GM13976 (cell line): ENCODE results near the gene PPP1R1B.

ENCODE experiments used
- DNase-seq: peaks from one replicate; pipeline ENCODE4 v3.0.0; 2012; ENCODE audit warnings: low spot score
- CTCF ChIP-seq: IDR thresholded peaks from 2 replicates; pipeline ENCODE4 v1.5.1; 2012; ENCODE audit warnings: borderline replicate concordance, mild to moderate bottlenecking; ENCODE audit not compliant: insufficient read depth; ENCODE audit errors: extremely low read depth, missing control alignments, control extremely low read depth
- in situ Hi-C: fragments of 300-500 bp; cut with MboI; formaldehyde crosslinking; loops from one replicate; pipeline ENCODE4 v1.12.0; 2022; ENCODE audit warnings: low sequenced_read_pairs, mixed read lengths, inconsistent platforms; ENCODE audit not compliant: unreplicated experiment

Gene PPP1R1B

GRCh38 chr17:39673335-39674081 lies 46.8 kb downstream of the PPP1R1B start:
- DNase-seq, result no peak
- TF ChIP-seq CTCF, result no peak
- in situ Hi-C loops, result no loop called here

DNA sequence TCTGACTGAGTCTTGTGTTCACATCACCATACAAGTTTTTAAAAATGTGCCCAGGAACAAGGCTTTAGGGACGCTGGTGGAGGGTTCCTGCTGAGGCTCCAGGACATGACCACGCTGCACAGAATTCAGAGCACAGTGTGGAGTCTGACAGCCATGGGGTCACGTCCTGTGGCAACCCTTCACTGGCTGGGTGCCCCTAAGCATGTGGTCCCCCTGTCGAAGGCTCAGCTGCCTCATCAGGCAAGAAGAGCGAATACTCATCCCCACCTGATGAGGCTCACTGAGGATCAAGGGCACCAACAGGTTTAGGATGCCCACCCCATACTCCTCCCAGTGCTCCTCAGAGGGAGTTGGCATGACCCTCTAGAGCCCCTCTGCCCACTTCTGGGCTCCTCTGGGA lies 47.4 kb downstream of the PPP1R1B start:
- in situ Hi-C loops, result no loop called here
- TF ChIP-seq CTCF, result no peak
- no peak for DNase-seq

DNA sequence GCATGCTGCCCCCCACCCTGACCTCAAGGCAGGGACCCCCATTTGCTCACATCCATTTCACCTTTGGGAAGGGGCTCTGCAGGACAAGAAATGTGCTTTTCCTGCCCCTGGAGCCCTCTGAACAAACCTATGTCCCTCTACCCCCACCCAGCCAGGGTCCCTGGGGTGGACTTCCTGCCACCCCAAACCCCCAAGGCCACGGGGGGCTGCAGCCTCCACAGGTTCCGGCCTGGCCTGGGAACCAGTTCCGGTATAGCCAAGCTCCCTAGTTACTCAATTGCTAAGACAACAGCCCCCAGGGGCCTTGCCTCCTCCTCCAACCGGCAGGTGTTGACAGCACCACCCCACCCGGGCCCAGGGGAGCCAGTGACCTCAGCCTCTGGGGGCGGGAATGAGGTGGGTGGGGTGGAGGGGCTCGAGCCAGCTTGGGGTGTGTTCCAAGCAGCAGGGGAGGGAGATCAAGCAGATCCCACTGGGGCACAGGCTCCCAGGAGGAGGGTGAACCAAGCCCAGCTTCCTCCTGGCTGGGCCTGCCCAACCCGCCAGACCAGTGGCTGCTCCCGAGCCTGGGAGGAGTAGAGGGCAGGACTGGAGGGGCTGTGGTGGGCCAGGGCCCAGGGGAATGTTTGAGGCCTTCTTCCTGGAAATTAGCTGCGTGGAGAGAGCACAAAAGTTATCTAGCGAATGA lies 48.1 kb downstream of the PPP1R1B start:
- in situ Hi-C loops, result no loop called here
- TF ChIP-seq CTCF, result no peak
- no peak for DNase-seq

- in situ Hi-C loops, result no loop called here
- no peak for TF ChIP-seq CTCF
Observed at GRCh38 chr17:39675390-39676082, 48.8 kb downstream of the PPP1R1B start.

GRCh38 chr17:39676198-39676819 lies 49.6 kb downstream of the PPP1R1B start:
- in situ Hi-C loops, result no loop called here
- TF ChIP-seq CTCF, result no peak
- peak; percentile 78 for DNase-seq

More at GRCh38 chr17:39675390-39676082, 48.8 kb downstream of the PPP1R1B start:
- no peak for DNase-seq

- DNase-seq, result no peak
- in situ Hi-C loops, result no loop called here
- no peak for TF ChIP-seq CTCF
Observed at GRCh38 chr17:39677072-39677471, 50.3 kb downstream of the PPP1R1B start.
